Measurements from ENCODE around the gene HOXC9. TPM values are rescaled to one million over a fixed set of nuclear protein-coding genes. Genes with fewer than 3 reads are reported as not detected.
A peak's percentile ranks its signal among the peaks of the same experiment; 100 is the strongest.

The HOXC9 gene
- total RNA-seq, 2 donors from 2014 or later, result 7.0 to 12.0 TPM

DNA sequence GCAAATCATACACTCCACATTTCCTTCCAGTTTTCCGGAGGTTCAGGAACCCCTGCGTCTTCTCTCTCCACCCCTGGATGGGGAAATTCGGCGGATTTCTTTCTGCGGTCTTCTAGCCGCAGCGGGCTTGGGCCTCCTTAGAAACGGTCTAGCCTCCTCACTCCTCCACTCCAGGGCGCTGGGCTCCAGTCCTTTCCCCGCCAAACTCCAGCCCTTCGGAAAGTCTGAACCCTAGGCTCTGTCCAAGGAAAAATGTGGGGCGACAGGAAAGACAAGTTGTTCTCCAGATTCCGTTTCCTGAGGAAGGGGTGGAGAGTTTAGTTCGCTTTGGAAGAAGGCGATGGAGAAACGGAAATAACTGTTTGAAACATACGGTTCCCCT is 16.4 kb upstream of the HOXC9 start:
- DNase-seq (ENCODE audit: low spot score), result no peak
- intact Hi-C loops (cut with DNase I), result loop anchor here (5.0 to 10.0 kb wide), 2 partner anchors 229 to 391 kb away; no protein-coding TSS in a partner anchor

GRCh38 chr12:53983950-53984572 is 15.9 kb upstream of the HOXC9 start:
- DNase-seq (ENCODE audit: low spot score), result no peak
- intact Hi-C loops (cut with DNase I), result loop anchor here (5.0 to 10.0 kb wide), 2 partner anchors 228 to 391 kb away; no protein-coding TSS in a partner anchor

DNA sequence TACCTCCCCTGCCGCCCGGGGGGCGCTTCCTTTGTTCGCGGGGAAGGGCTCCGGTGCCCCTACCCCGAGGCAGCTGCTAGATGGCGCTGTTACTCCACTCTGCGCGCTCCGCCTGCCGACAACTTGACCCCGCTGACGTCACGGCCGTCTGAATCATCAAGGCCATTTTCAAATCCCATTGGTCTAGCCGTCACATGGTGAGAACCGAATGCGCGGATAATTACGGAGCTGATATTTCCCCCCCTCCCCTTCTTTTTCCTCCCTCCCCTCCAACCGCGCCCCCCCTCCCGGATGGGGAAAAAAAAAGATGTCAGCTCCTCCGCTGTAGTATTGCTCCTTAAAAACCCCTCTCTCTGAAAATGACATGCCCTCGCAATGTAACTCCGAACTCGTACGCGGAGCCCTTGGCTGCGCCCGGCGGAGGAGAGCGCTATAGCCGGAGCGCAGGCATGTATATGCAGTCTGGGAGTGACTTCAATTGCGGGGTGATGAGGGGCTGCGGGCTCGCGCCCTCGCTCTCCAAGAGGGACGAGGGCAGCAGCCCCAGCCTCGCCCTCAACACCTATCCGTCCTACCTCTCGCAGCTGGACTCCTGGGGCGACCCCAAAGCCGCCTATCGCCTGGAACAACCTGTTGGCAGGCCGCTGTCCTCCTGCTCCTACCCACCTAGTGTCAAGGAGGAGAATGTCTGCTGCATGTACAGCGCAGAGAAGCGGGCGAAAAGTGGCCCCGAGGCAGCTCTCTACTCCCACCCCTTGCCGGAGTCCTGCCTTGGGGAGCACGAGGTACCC is 14.9 kb upstream of the HOXC9 start, which contains the start of gene HOXC10:
Gene HOXC10, plus strand, starts transcription at position 246 of the 791 bp plus-strand sequence. Its CDS starts 114 bp downstream, at position 360.
- peak; percentile 98 for DNase-seq (ENCODE audit: low spot score)
- intact Hi-C loops (cut with DNase I), result loop anchor here (1.0 to 10.0 kb wide), 3 partner anchors 21 to 390 kb away; no protein-coding TSS in a partner anchor

DNA sequence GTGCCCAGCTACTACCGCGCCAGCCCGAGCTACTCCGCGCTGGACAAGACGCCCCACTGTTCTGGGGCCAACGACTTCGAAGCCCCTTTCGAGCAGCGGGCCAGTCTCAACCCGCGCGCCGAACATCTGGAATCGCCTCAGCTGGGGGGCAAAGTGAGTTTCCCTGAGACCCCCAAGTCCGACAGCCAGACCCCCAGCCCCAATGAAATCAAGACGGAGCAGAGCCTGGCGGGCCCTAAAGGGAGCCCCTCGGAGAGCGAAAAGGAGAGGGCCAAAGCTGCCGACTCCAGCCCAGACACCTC is 14.3 kb upstream of the HOXC9 start:
- intact Hi-C loops (cut with DNase I), result loop anchor here (1.0 to 10.0 kb wide), 2 partner anchors 21 to 389 kb away; no protein-coding TSS in a partner anchor
- DNase-seq (ENCODE audit: low spot score), result no peak

- DNase-seq (ENCODE audit: low spot score), result no peak
- intact Hi-C loops (cut with DNase I), result loop anchor here (1.0 to 10.0 kb wide), 3 partner anchors 20 to 389 kb away; no protein-coding TSS in a partner anchor
Measured at GRCh38 chr12:53985994-53986685, 13.8 kb upstream of the HOXC9 start.

GRCh38 chr12:53986686-53987483 is 13.1 kb upstream of the HOXC9 start:
- intact Hi-C loops (cut with DNase I), result loop anchor here (1.0 to 10.0 kb wide), 2 partner anchors 181 to 388 kb away; no protein-coding TSS in a partner anchor
- no peak for DNase-seq (ENCODE audit: low spot score)

DNA sequence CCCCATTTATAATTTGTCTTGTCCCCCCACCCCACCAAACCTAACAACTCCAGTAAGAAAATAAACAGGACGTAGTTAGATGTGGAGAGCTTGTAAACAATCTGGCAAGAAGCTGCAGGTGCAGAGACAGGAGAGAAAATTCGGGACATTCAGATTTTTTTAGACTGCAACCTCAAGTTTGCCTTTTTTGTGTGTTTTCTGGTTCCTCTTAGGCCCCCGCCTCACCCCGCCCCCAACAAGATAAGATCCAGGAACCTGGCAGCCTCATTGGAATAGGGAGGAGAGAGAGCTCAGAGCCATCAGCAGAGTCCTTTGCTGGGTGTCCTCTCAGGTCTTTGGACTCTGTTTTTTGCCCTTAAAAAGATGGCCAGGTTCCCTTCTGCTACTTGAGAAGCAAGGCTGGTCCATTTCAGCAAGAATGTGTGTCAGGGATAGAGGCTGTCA is 12.2 kb upstream of the HOXC9 start:
- intact Hi-C loops (cut with DNase I), result loop anchor here in 1 of 2 donors (10.0 kb wide), 1 partner anchor 387 kb away; no protein-coding TSS in a partner anchor
- no peak for DNase-seq (ENCODE audit: low spot score)

DNA sequence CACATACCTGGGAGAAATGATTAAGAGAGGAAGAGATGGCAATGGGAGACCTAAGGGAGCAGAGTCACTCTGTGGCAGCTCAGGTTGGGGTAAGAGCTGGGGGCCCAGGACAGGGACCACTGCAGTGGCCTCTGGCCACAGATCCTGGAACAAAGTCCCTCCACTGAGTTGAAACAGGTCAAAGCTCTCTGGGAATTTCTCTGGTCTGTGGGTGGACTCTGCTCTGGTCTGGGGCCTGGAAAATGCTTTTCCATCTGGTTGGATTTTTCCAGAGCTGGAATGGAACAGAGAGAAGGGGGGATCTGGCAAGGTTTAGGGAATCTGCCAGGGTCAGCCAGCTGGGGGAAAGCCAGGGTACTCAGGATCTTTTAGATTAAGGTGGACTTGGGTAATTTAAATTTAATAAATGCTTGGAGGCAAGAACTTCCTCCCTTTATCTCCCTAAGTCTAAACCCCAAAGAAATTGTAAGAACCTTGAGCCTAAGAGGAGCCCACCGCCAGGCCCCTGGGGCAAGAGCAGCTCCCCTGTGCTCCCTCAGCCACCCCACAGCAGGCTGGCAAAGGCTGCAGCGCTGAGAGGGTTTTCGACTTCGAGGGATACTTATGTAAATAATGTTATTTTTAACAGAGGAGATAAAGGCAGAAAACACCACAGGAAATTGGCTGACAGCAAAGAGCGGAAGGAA is 11.3 kb upstream of the HOXC9 start:
- no peak for DNase-seq (ENCODE audit: low spot score)
- intact Hi-C loops (cut with DNase I), result loop anchor here in 1 of 2 donors (10.0 kb wide), 1 partner anchor 386 kb away; no protein-coding TSS in a partner anchor

DNA sequence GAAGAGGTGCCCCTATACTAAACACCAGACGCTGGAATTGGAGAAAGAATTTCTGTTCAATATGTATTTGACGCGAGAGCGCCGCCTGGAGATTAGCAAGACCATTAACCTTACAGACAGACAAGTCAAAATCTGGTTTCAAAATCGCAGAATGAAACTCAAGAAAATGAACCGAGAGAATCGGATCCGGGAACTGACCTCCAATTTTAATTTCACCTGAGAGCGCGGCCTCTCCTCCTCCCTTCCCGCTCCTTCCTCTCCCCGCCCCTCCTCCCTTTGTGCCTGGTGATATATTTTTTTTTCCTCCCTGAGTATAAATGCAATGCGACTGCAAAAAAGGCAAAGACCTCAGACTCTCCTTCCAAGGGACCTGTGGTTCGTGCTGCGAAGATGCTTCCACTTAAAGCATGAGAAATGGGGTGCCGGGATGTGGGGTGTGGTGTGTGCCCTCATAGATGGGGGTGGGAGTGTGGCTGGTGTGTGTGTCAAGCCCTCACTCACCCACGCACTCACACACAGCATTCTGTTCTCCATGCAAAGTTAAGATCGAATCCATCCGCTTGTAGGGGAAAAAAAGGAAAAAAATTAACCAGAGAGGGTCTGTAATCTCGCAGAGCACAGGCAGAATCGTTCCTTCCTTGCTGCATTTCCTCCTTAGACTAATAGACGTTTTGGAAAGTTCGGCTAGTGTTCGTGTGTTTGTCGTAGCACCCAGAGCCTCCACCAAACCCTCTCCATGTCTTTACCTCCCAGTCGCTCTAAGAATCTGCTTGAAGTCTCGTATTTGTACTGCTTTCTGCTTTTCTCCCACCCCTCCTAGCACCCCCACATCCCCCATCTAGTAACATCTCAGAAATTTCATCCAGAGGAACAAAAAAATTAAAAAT is 10.5 kb upstream of the HOXC9 start:
- intact Hi-C loops (cut with DNase I), result loop anchor here in 1 of 2 donors (5.0 to 10.0 kb wide), 2 partner anchors 38 to 385 kb away; partner anchors contain the start of gene HOXC6
- no peak for DNase-seq (ENCODE audit: low spot score)

DNA sequence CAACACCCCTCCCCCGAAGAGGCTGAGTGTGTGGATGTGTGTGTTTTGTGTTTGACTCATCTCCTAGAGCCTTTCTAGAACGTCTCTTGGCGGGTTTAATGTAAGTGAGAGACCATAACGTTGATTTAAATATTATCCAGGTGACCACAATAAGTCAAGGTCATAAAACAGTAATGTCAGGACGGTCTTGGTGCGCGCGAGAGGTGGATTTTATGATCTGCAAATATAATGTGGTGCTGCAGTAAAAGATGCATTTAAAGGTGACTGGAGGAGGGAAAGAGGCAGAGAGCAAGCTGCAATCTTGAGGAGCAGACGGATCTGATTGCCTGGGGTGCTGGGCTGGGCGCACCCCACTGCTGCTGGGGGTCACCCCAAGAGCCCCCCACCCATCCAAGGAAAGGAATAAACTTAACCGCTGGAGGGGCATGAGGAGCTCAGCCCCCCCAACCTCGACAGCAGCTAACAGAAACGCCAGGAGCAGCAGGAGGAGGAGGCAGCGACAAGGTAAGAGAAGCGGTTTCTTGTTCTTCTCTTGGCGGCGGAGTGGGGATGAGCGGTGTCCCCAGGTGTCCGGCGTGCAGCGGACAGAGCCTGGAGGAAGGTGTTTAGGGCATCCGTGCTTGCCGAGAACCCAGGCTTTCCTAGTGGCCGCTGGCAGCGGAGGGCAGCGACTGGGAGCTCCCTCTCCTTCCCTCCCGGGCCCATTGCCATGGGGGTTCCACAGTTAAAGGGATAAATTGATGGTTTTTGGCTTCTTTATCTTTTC is 9.5 kb upstream of the HOXC9 start:
- intact Hi-C loops (cut with DNase I), result loop anchor here in 1 of 2 donors (5.0 kb wide), 1 partner anchor 37 kb away; the partner anchor contains the start of gene HOXC6
- no peak for DNase-seq (ENCODE audit: low spot score)

DNA sequence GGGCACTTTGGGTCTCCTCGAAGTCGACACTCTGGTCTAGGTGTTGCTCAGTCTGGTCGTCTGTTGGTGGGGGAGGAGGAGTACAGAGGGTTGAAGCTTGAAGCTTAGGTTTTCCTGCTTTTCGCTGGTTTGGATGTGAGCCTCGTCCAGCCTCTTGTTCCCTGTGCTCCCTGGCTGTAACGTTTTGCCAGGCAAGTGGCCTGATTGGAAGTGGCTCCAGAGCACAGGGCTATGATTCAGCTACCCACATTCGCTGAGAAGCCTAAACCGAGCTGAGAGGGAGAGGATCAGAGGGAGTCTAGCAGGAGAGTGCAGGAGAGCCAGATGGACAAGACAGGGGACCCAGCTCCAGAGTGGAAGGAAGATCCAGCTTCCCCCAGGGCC is 8.9 kb upstream of the HOXC9 start:
- peak; percentile 91 for DNase-seq (ENCODE audit: low spot score)
- intact Hi-C loops (cut with DNase I), result loop anchor here in 1 of 2 donors (5.0 kb wide), 1 partner anchor 36 kb away; the partner anchor contains the start of gene HOXC6

DNA sequence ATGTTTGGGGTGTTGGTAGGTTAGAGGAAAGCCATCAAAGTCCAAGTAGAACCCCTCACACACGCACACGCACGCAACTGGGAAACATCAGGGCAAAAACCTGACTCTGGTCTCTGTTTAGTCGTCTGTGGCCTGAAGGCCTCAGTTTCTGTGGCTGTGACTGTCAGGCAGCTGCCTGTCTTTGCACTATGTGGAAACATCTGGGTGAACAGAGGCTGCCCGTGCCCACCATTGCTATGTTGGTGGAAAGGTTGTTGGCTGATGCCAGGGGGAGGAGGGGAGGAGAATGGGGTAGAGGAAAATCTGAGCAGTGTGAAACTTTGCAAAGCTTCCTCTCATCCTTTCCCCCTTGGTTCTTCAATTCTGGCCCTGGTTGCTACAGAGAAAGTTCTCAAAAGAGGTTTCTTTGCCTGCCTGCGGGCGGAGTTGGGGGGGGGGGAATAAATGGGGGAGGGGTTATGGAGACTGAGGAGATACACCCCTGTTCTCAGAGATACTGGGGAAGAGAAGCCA is 7.5 kb upstream of the HOXC9 start:
- intact Hi-C loops (cut with DNase I), result loop anchor here in 1 of 2 donors (5.0 kb wide), 1 partner anchor 35 kb away; the partner anchor contains the start of gene HOXC6
- no peak for DNase-seq (ENCODE audit: low spot score)

DNA sequence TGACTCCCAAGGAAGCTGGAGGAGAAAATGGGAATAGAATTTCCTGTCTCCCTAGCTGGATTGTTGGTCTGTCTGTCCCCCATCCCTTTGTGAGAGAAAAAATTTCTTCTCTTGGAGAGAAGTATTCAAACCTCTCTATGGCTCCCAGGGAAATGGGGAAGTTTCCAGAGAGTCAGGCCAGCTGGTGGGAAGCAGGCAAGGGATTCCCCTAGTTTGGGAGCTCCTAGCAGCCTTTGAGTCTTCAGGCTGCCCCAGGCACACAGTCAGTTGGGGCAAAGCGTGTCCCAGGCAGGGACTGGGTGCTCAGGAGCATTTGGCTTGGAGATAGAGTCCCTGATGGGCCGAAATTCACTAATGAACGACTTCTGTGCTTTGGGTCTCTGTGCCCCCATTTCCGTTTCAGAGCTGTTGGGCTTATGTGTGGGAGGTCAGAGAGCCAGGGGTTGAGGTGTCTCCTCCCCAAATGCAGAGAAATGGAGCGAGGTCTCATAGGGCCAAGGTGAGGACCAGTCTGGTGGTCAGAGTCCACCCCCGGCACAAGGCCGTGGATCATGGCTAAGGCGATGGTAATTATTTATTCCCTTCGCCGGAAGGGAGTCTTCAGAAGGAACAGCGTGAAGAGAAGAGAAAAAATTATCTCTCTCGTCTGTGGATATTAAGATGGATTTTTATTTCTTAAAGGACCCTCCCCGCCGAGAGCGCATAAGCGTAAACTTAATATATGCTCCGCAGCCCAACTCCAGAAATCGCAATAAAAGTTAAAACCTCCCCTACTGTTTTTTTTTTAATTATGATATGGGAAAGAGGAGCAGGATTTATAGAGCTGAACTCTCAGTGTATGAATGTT is 6.6 kb upstream of the HOXC9 start:
- intact Hi-C loops (cut with DNase I), result loop anchor here in 1 of 2 donors (5.0 kb wide), 1 partner anchor 34 kb away; the partner anchor contains the start of gene HOXC6
- DNase-seq (ENCODE audit: low spot score), result no peak

DNA sequence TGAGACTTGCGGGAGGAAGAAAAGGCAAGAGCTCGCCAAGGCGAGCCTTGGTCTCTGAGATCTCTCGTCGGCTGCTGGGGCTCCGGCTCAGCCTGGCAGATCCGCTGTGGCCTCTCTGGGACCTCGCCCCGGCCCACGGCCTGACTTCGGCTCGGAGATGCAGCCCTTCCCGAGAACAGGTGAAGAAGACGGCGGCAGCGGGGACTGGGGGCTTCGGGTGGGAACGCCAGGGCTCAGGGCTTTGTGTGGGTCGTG is 6.0 kb upstream of the HOXC9 start:
- intact Hi-C loops (cut with DNase I), result loop anchor here in 1 of 2 donors (5.0 kb wide), 1 partner anchor 33 kb away; the partner anchor contains the start of gene HOXC6
- no peak for DNase-seq (ENCODE audit: low spot score)

Measured in posterior vena cava (tissue), 2 donors.